ENCODE measurements around the gene POU6F1. TPM values are rescaled to one million over a fixed set of nuclear protein-coding genes. Genes with fewer than 3 reads are reported as not detected.
"Not testable (repeated sequence)": the region's sequence is repeated elsewhere in the genome, so short reads cannot be mapped to it uniquely, and the experiment has no call there.

Gene POU6F1
- 1 to 10 TPM; 5.8 to 8.3 TPM for total RNA-seq
- long read RNA-seq, partial matches to known transcripts, result 0 of 3 reads
- long read RNA-seq, other reads (novel, unspliced or antisense), result 2 of 3 reads

GRCh38 chr12:51217968-51218606 is at the start of gene POU6F1:
TSS of gene POU6F1 (minus strand) at chr12:51218062. CDS start at chr12:51206836, 11,226 bp downstream.
- ATAC-seq (peak; percentile 94 to 96), DNase-seq (peak; percentile 76)
- intact Hi-C loops (cut with DNase I), result no loop called here

GRCh38 chr12:51265024-51265423 is 47.2 kb upstream of the POU6F1 start:
- ATAC-seq, result no peak
- intact Hi-C loops (cut with DNase I), result no loop called here
- no peak for DNase-seq

DNA sequence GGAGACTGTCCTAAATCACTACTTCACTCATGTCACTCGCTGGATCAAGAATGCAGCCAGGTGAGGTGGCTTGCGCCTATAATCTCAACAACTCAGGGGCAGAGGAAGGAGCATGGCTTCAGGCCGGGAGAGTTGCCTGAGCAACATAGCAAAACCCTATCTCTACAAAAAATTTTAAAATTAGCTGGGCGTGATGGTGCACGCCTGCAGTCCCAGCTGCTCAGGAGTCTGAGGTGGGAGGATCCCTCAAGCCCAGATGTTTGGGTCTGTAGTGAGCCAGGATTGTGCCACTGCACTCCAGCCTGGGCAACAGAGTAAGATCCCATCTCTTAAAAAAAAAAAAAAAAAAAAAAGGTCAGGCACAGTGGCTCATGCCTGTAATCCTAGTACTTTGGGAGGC is 46.4 kb upstream of the POU6F1 start:
- ATAC-seq, result no peak
- intact Hi-C loops (cut with DNase I), result no loop called here
- DNase-seq, result no peak

DNA sequence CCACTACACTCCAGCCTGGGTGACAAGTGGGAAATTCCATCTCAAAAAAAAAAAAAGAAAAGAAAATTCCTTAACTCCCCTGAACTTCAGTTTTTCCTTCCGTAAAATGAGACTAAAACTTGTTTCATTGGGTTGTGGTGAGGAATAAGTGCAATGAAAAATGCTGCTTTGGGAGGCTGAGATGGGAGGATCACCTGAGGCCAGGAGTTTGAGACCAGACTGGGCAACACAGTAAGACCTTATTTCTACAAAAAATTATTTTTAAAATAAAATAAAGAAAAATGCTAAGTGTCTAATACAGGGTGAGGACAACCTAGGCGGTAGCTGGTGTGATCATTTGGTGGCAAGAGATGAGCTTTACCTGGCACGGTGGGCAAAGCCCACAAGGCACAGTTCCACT is 45.5 kb upstream of the POU6F1 start:
- intact Hi-C loops (cut with DNase I), result no loop called here

DNA sequence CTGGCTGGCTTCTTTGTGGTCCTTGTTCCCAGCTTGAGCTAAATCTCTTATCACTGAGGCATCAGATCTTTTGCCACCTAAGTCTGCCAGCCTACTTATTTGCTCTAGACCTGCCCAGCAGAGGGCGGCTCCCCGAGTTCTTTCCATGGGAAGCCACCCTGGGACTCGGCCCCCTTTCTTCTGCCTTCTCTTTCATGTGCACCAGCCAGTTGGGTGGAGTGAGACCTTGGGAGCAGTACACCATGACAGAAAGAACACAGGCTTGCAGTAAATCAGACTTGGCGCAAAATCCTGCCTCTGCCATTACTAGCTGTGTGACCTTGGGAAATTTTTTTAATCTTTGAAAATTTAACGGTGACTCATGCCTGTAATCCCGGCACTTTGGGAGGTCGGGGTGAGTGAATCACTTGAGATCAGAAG is 44.9 kb upstream of the POU6F1 start:
- intact Hi-C loops (cut with DNase I), result no loop called here
- ATAC-seq (peak in 1 of 2 donors; percentile 33), DNase-seq (no peak)

More for the DNA sequence above, 45.5 kb upstream of the POU6F1 start:
- DNase-seq, result no peak
- no peak for ATAC-seq

DNA sequence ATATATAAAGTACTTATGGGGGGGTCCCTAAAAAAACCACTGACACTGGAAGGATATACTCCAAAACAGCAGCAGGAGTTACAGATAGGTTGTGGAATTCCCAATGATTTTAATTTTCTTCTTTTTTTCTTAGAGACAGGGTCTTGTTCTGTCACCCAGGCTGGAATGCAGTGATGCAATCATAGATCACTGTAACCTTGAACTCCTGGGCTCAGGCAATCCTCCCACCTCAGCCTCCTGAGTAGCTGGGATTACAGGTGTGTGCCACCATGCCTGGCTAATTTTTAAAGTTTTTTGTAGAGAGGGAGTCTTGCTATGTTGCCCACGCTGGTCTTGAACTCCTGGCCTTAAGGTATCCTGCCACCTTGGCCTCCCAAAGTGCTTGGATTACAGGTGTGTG is 41.7 kb upstream of the POU6F1 start:
- intact Hi-C loops (cut with DNase I); ATAC-seq; DNase-seq: not testable (repeated sequence)

DNA sequence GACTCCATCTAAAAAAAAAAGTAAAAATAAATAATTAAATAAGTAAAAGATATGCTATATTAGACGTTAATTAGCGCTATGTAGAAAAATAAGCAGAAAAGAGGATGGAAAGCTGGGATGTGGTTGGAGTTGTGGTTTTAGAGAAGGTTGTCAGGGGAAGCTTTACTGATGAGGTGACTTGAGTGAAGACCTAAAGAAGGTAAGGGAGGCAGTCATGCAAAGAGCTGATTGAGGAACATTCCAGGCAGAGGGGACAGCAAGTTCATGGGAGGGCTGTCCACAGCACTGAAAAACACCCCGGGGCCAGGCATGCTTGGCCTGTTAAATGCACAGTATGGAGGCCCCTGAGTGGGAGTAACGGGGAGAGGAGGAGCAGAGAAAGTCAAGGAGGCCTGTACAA is 36.7 kb upstream of the POU6F1 start:
- DNase-seq (no peak), ATAC-seq (no peak)
- intact Hi-C loops (cut with DNase I), result no loop called here

DNA sequence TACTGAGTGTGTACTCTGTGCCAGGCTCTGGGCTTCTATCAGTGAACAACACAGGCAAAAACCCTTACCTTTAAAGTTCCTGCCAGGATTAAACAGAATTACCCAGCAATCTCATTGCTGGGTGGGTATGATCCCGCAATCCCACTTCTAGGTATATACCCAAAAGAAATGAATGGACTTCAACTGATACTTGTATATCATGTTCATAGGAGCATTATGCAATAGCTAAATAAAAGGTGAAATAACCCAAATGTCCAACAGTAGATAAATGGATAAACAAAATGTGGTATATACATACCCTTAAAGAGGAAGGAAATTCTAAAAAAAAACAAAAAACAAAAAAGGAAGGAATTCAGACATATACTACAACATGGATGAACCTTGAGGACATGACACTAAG is 35.4 kb upstream of the POU6F1 start:
- no peak for DNase-seq
- intact Hi-C loops (cut with DNase I), result no loop called here
- no peak for ATAC-seq

DNA sequence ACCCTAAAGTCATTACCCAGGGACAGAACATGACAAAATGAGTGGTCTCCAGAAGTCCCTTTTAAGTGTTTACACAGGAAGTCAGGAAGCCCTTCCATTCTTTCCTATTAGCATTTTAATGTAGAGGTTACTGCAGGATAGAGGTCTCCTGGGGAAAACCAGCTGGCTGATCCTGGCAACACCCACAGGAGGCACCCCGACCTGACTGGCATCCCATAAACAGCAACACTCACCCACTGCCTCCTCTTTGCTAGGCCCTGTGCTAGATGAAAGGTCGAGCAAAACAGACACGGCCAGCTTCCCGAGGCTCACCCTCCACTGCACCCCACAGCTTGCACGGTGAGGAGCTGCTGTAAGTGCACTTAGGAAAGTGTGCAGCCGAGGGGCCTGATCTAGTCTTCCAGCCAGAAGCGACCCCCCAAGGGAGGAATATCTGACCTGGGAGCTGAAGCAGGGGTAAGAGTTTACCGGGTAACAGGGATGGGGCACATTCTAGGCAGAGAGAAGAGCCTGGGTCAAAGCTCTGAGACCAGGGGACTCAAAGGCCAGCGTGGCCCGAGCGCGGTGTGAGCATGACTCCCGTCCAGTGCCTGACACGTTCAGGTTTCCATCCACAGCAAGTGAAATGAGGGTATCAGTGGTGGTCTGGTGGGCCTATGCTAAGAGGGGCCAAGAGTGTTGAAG is 29.8 kb upstream of the POU6F1 start:
- ATAC-seq, result peak in 1 of 2 donors; percentile 28
- no peak for DNase-seq
- intact Hi-C loops (cut with DNase I), result no loop called here

GRCh38 chr12:51246254-51246853 is 28.5 kb upstream of the POU6F1 start:
- intact Hi-C loops (cut with DNase I), result no loop called here
- no peak for DNase-seq
- peak; percentile 71 to 72 for ATAC-seq

GRCh38 chr12:51245476-51246253 is 27.8 kb upstream of the POU6F1 start:
- ATAC-seq (no peak), DNase-seq (no peak)
- intact Hi-C loops (cut with DNase I), result no loop called here

- DNase-seq, result no peak
- no peak for ATAC-seq
- intact Hi-C loops (cut with DNase I), result no loop called here
These were observed 26.4 kb upstream of the POU6F1 start for GRCh38 chr12:51244269-51244668.

GRCh38 chr12:51242876-51243275 is 25.0 kb upstream of the POU6F1 start:
- intact Hi-C loops (cut with DNase I), result no loop called here
- DNase-seq (no peak), ATAC-seq (no peak)

DNA sequence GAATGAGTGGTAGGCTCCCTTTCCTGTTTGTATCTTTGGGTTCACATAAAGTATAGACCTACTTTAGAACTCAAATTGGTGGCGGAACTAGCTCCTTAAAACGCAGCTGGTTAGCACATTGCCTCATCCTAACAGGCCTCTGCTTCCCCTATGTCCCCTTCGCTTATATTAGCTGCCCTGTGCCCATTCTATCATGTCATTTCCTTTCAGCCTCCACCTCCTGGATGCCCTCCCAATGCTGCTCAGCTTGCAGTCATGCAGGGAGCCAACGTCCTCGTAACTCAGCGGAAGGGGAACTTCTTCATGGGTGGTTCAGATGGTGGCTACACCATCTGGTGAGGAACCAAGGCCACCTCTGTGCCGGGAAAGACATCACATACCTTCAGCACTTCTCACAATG is 24.3 kb upstream of the POU6F1 start:
- ATAC-seq (peak in 1 of 2 donors; percentile 2), DNase-seq (peak; percentile 37)
- intact Hi-C loops (cut with DNase I), result no loop called here

DNA sequence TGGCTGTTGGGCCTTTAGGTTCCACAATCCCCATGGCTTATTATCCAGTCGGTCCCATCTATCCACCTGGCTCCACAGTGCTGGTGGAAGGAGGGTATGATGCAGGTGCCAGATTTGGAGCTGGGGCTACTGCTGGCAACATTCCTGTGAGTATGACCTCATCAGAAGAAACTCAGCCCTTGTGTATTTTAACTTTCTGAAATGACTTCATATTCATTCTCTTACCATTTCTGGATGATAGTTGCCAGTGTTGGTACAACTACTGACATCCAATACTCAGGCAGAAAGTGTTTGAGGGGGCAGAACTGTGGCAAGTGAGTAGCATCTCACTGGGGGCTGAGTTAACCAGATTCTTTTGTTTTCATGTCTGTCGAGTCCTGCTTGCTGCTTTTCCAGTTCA is 23.1 kb upstream of the POU6F1 start:
- no peak for DNase-seq
- intact Hi-C loops (cut with DNase I), result no loop called here
- ATAC-seq, result no peak

DNA sequence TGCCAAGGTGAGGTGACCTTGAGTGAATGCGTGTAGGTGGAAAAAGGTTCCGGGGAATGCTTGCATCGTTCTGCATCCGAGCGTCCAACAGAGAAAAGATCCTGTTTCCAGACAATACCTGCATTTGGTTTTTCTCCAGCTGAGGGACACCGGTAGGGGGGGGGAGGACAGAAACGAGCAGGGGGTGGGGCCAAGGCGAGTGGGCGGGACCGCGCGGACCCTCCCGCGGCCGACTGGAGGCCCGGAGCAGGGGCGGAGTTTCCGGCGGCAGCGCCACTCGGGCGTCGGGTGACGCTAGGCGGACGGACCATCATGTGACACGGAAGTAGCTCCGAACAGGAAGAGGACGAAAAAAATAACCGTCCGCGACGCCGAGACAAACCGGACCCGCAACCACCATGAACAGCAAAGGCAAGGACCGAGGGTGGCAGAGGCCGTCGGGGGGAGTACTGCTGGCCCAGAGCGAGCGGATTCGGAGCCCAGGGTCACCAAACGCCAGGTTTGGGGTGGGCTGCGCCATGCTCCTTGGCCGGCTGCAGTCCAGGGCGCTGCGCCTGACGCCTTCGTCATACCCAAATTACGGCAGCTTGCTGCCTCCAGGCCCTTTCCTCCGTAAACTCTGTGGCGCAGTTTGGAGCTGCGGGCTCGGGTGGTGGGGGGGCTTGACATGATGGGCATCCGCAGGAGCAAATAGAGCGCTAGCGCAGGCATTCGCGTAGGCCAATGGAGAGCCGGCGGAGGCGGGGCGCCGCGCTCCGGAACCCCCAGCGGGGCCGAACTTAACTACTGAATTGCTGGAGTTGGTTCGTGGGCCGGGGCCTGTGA is 20.9 kb upstream of the POU6F1 start, which contains the start of gene DAZAP2:
Gene DAZAP2 (plus strand): TSS at position 317 of the 825 bp plus-strand sequence. CDS start 82 bp downstream, at position 399.
- DNase-seq, result peak; percentile 97
- ATAC-seq, result peak; percentile 98 to 99
- intact Hi-C loops (cut with DNase I), result no loop called here

- no peak for DNase-seq
- ATAC-seq, result no peak
- intact Hi-C loops (cut with DNase I), result no loop called here
These were observed 20.2 kb upstream of the POU6F1 start for GRCh38 chr12:51238037-51238509.

DNA sequence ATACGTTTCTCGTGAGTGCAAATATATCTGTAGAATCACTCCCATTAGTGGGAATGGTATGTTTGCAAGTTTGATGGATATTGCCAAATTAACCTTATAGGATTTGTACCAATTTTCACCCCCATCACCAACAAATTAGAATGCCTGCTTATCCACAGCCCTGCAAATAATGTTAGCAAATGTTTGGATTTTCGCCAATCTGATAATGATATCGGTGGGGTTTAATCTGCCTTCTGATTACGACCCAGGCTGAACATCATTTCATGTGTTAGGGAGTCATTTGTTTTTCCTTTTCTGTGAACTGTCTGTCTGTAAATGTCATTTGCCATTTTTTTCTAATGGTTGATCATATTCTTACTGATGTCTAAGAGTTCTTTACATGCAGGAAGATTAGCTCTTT is 16.7 kb upstream of the POU6F1 start:
- ATAC-seq (no peak), DNase-seq (no peak)
- intact Hi-C loops (cut with DNase I), result no loop called here

- intact Hi-C loops (cut with DNase I), result no loop called here
- ATAC-seq (no peak), DNase-seq (no peak)
These were observed 14.8 kb upstream of the POU6F1 start for GRCh38 chr12:51232642-51233041.
